ENCODE data around the gene TRIM33. TPM values are rescaled to one million over a fixed set of nuclear protein-coding genes. Genes with fewer than 3 reads are reported as not detected.

The TRIM33 gene
- polyA plus RNA-seq, 1 of the 3 experiments (the other 2 are of a cell fraction): 6.3 TPM

- peaks cover 98% of the 10 kb centered on the region for H3K79me2 ChIP-seq (ENCODE audit: insufficient read depth)
- no peaks in the 10 kb centered on the region for H3K4me1 ChIP-seq (ENCODE audit: control insufficient read depth in 1 of 2, insufficient read depth in 2 of 2, low read depth in 1 of 2, low read length in 1 of 2)
- H3K27ac ChIP-seq (ENCODE audit: low read depth in 2 of 2, low read length in 1 of 2): no peak overlapping the region
- ChIA-PET POLR2A (no interaction called here), CTCF (no interaction called here)
- TF ChIP-seq RXRA (IDR thresholded peaks at IDR 0.05; ENCODE audit: borderline replicate concordance, low read depth) (no peak), GABPA (IDR thresholded peaks at IDR 0.05; ENCODE audit: low read depth) (no peak), SMC3 (IDR thresholded peaks at IDR 0.05; ENCODE audit: low read depth, low read length) (no peak), TAF1 (IDR thresholded peaks at IDR 0.05; ENCODE audit: borderline replicate concordance, low read depth, low read length) (no peak), TCF12 (IDR thresholded peaks at IDR 0.05) (no peak)
- peaks cover 0 to 15% of the 10 kb centered on the region in 2 experiments for H3K36me3 ChIP-seq (replicated peaks in 1 of 2; ENCODE audit: control insufficient read depth in 1 of 2, insufficient read depth in 2 of 2, low read length in 1 of 2)
- peaks cover 51% of the 10 kb centered on the region for H4K20me1 ChIP-seq (ENCODE audit: insufficient read depth)
- no peaks in the 10 kb centered on the region for H3K9me2 ChIP-seq
- H2AFZ ChIP-seq (ENCODE audit: low read depth): no peak overlapping the region
- no peaks in the 10 kb centered on the region; the same call in 1 of the 2 replicates for H3K9me3 ChIP-seq
- 71% methylated on average over 2 of the region's 2 CpGs for WGBS (ENCODE audit: low lambda C conversion rate)
- no peak overlapping the region for H3K4me3 ChIP-seq (ENCODE audit: low read depth in 2 of 2, low read length in 1 of 2)
- no peaks in the 10 kb centered on the region for H3K27me3 ChIP-seq (ENCODE audit: insufficient read depth)
- H3K4me2 ChIP-seq: no peak overlapping the region
- DNase-seq: no peak
- H3F3A ChIP-seq (replicated peaks; ENCODE audit: insufficient read depth): peaks cover 4% of the 10 kb centered on the region
- H3K9ac ChIP-seq: no peak overlapping the region
Observed at GRCh38 chr1:114488739-114489138, 22.3 kb downstream of the TRIM33 start.

GRCh38 chr1:114485286-114485685 lies 25.7 kb downstream of the TRIM33 start:
- no peaks in the 10 kb centered on the region for H3K27me3 ChIP-seq (ENCODE audit: insufficient read depth)
- H3K4me2 ChIP-seq: no peak overlapping the region
- no peaks in the 10 kb centered on the region for H3K9me2 ChIP-seq
- TF ChIP-seq TCF12 (IDR thresholded peaks at IDR 0.05) (no peak), RXRA (IDR thresholded peaks at IDR 0.05; ENCODE audit: borderline replicate concordance, low read depth) (no peak), SIN3A (IDR thresholded peaks at IDR 0.05; ENCODE audit: borderline replicate concordance, low read depth, low read length) (no peak), SMC3 (IDR thresholded peaks at IDR 0.05; ENCODE audit: low read depth, low read length) (no peak), EP300 (IDR thresholded peaks at IDR 0.05; ENCODE audit: borderline replicate concordance in 1 of 2, low read depth in 1 of 2, low read length in 1 of 2) (no peak), RFX5 (IDR thresholded peaks at IDR 0.05; ENCODE audit: low read length) (no peak), FOXM1 (IDR thresholded peaks at IDR 0.05; ENCODE audit: low read depth) (no peak), MXI1 (IDR thresholded peaks at IDR 0.05; ENCODE audit: low read depth, low read length) (no peak), NRF1 (IDR thresholded peaks at IDR 0.05; ENCODE audit: low read depth, low read length) (no peak)
- TF ChIP-seq, protein P1, sequence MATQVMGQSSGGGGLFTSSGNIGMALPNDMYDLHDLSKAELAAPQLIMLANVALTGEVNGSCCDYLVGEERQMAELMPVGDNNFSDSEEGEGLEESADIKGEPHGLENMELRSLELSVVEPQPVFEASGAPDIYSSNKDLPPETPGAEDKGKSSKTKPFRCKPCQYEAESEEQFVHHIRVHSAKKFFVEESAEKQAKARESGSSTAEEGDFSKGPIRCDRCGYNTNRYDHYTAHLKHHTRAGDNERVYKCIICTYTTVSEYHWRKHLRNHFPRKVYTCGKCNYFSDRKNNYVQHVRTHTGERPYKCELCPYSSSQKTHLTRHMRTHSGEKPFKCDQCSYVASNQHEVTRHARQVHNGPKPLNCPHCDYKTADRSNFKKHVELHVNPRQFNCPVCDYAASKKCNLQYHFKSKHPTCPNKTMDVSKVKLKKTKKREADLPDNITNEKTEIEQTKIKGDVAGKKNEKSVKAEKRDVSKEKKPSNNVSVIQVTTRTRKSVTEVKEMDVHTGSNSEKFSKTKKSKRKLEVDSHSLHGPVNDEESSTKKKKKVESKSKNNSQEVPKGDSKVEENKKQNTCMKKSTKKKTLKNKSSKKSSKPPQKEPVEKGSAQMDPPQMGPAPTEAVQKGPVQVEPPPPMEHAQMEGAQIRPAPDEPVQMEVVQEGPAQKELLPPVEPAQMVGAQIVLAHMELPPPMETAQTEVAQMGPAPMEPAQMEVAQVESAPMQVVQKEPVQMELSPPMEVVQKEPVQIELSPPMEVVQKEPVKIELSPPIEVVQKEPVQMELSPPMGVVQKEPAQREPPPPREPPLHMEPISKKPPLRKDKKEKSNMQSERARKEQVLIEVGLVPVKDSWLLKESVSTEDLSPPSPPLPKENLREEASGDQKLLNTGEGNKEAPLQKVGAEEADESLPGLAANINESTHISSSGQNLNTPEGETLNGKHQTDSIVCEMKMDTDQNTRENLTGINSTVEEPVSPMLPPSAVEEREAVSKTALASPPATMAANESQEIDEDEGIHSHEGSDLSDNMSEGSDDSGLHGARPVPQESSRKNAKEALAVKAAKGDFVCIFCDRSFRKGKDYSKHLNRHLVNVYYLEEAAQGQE (IDR thresholded peaks at IDR 0.05; ENCODE audit: low read depth, low read length): no peak
- H3K4me3 ChIP-seq (ENCODE audit: low read depth in 2 of 2, low read length in 1 of 2): no peak overlapping the region
- H3K27ac ChIP-seq (ENCODE audit: low read depth in 2 of 2, low read length in 1 of 2): no peak overlapping the region
- H3K9ac ChIP-seq: no peak overlapping the region
- no peak overlapping the region for H2AFZ ChIP-seq (ENCODE audit: low read depth)
- no peaks in the 10 kb centered on the region for H3K4me1 ChIP-seq (ENCODE audit: control insufficient read depth in 1 of 2, insufficient read depth in 2 of 2, low read depth in 1 of 2, low read length in 1 of 2)
- no peak for DNase-seq
- POLR2A ChIA-PET: no interaction called here
- CTCF ChIA-PET: no interaction called here
- peaks cover 0 to 1% of the 10 kb centered on the region in 2 experiments for H3K36me3 ChIP-seq (replicated peaks in 1 of 2; ENCODE audit: control insufficient read depth in 1 of 2, insufficient read depth in 2 of 2, low read length in 1 of 2)
- H3K79me2 ChIP-seq (ENCODE audit: insufficient read depth): peaks cover 97% of the 10 kb centered on the region
- no peaks in the 10 kb centered on the region for H3K9me3 ChIP-seq
- H4K20me1 ChIP-seq (ENCODE audit: insufficient read depth): peaks cover 47% of the 10 kb centered on the region
- peaks cover 2% of the 10 kb centered on the region for H3F3A ChIP-seq (replicated peaks; ENCODE audit: insufficient read depth)
